Measurements from ENCODE around the gene CXCL14.
A peak's percentile ranks its signal among the peaks of the same experiment; 100 is the strongest.

CXCL14 gene

DNA sequence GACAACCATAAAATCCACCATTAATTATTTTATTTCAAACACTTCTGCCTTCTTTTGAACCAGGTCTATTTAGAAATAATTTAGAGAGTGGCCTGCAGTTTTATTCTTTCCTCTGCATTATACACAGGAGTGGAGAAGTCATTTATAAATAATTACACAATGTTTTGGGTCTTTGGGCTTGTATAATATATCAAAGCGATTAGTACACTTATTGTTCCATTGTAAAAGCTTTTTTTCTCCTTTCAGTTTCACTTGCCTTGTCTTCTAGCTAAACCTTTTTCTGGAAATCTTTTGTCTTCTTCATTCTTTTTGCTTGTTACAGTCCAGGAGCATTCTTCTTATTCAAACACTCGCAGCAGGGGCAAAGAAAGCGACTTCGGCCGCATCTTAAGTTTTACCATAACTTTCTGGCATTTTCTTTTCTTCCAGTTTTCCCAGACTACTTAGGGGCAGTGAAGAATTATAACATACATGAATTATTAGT, 35.7 kb downstream of the CXCL14 start:
- H3K4me3 ChIP-seq (ENCODE audit: low read length): peak overlapping the region; percentile 83
- TF ChIP-seq EZH2 (optimal IDR thresholded peaks at IDR 0.05; ENCODE audit: low read depth, low read length) (no peak), EZH2phosphoT487 (IDR thresholded peaks at IDR 0.05; ENCODE audit: low read length) (no peak)
- TF ChIP-seq, protein P1, sequence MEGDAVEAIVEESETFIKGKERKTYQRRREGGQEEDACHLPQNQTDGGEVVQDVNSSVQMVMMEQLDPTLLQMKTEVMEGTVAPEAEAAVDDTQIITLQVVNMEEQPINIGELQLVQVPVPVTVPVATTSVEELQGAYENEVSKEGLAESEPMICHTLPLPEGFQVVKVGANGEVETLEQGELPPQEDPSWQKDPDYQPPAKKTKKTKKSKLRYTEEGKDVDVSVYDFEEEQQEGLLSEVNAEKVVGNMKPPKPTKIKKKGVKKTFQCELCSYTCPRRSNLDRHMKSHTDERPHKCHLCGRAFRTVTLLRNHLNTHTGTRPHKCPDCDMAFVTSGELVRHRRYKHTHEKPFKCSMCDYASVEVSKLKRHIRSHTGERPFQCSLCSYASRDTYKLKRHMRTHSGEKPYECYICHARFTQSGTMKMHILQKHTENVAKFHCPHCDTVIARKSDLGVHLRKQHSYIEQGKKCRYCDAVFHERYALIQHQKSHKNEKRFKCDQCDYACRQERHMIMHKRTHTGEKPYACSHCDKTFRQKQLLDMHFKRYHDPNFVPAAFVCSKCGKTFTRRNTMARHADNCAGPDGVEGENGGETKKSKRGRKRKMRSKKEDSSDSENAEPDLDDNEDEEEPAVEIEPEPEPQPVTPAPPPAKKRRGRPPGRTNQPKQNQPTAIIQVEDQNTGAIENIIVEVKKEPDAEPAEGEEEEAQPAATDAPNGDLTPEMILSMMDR (IDR thresholded peaks at IDR 0.05; ENCODE audit: low read length): no peak
- peak overlapping the region; percentile 96 for H2AFZ ChIP-seq (ENCODE audit: low read length)
- H3K4me1 ChIP-seq (ENCODE audit: low read length): peaks cover 20% of the 10 kb centered on the region
- H3F3A ChIP-seq (ENCODE audit: insufficient read depth, low read length): peaks cover 15% of the 10 kb centered on the region
- H3K79me2 ChIP-seq (ENCODE audit: low read length): no peaks in the 10 kb centered on the region
- H3K27ac ChIP-seq (ENCODE audit: low read length): no peak overlapping the region; the same call in 1 of the 2 replicates
- H3K9me3 ChIP-seq (replicated peaks; ENCODE audit: insufficient read depth, low read length): no peaks in the 10 kb centered on the region
- H4K20me1 ChIP-seq (ENCODE audit: insufficient read depth, low read length): no peaks in the 10 kb centered on the region
- H3K36me3 ChIP-seq (replicated peaks; ENCODE audit: insufficient read depth, low read length): no peaks in the 10 kb centered on the region
- DNase-seq: peak; percentile 18
- peak overlapping the region; percentile 100 for H3K4me2 ChIP-seq (ENCODE audit: low read depth, low read length)
- H3K27me3 ChIP-seq (replicated peaks; ENCODE audit: insufficient read depth, low read length): no peaks in the 10 kb centered on the region
- H3K9me2 ChIP-seq (replicated peaks; ENCODE audit: insufficient read depth, low read length): no peaks in the 10 kb centered on the region
- H3K9ac ChIP-seq (ENCODE audit: low read length): peak overlapping the region; percentile 72; the same call in 1 of the 2 replicates

DNA sequence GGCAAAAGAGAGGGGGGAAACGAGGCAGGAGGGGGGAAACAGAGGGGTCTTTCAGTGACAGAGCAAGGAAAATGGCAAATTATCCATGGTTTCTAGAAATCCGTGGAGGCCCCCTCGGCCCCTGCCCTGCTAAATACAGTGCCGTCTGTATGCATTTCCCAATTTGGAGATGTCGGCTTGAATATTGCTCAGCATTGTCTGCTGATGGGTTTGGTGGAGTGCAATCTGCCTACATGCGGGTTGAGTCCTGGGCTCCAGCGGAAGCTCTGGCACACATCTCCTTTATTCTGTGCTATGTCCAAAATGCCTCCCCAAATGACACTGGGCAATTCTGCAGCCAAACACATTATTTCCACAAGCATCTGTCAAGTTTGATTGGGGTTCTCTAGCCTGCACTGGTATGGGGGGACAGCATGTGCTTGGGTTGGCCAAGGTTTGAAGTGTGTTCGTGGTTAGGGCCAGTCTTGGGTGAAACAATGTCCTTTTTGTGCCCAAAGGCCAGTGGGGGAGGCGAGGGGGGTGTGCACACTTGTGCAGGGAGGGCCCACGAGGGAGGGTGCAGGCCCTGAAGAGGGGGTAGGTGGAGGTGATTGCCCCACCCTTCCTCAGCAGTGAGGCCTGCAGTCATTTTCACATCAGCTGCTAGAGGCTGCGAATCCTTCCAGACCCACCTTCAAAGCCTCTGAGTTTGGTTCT, 36.8 kb downstream of the CXCL14 start:
- TF ChIP-seq, protein P1 (IDR thresholded peaks at IDR 0.05; ENCODE audit: low read length): no peak
- Histone ChIP-seq H3F3A (ENCODE audit: insufficient read depth, low read length) (peaks cover 8% of the 10 kb centered on the region), H3K9ac (ENCODE audit: low read length) (no peak overlapping the region), H3K4me3 (ENCODE audit: low read length) (no peak overlapping the region), H3K36me3 (replicated peaks; ENCODE audit: insufficient read depth, low read length) (no peaks in the 10 kb centered on the region), H3K4me1 (ENCODE audit: low read length) (peaks cover 9% of the 10 kb centered on the region), H3K79me2 (ENCODE audit: low read length) (no peaks in the 10 kb centered on the region), H3K9me2 (replicated peaks; ENCODE audit: insufficient read depth, low read length) (no peaks in the 10 kb centered on the region), H3K4me2 (ENCODE audit: low read depth, low read length) (peak overlapping the region; percentile 100; the same call in 1 of the 2 replicates), H3K27ac (ENCODE audit: low read length) (no peak overlapping the region), H3K9me3 (replicated peaks; ENCODE audit: insufficient read depth, low read length) (no peaks in the 10 kb centered on the region), H3K27me3 (replicated peaks; ENCODE audit: insufficient read depth, low read length) (no peaks in the 10 kb centered on the region), H2AFZ (ENCODE audit: low read length) (peak overlapping the region; percentile 25; the same call in 1 of the 2 replicates), H4K20me1 (ENCODE audit: insufficient read depth, low read length) (no peaks in the 10 kb centered on the region)
- no peak for DNase-seq

DNA sequence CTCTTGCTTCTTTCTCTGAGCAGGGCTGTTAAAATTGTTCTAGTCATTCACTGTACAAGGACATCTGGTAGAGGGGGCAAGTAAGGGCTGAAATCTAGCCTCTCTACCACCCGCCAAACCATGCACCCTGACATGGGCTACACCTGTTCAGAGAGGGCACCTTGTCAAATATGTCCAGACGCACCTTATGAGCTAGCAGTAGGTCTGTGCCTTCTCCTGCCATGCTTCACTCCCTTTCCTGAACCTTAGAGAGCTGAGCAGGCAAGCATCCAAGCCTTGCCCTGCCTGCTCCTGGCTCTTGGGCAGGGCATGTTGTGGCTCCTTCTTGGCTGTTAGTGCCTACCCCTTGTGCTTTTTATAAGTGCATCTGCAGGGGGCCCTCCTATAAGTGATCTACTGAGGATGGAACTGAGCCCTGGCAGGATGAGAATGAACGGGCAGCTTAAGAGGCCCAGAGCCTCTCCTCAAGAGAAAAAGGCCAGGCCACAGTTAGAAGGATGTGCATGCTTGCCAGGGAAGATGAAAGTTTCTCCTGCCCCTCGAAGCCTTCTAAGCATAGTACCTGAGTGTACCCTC, 39.3 kb downstream of the CXCL14 start:
- no peak overlapping the region for H2AFZ ChIP-seq (ENCODE audit: low read length)
- no peak overlapping the region for H3K4me3 ChIP-seq (ENCODE audit: low read length)
- H3K36me3 ChIP-seq (replicated peaks; ENCODE audit: insufficient read depth, low read length): no peaks in the 10 kb centered on the region
- no peaks in the 10 kb centered on the region for H3K79me2 ChIP-seq (ENCODE audit: low read length)
- peaks cover 6% of the 10 kb centered on the region for H3K4me1 ChIP-seq (ENCODE audit: low read length)
- H3F3A ChIP-seq (ENCODE audit: insufficient read depth, low read length): peaks cover 8% of the 10 kb centered on the region
- no peak overlapping the region for H3K9ac ChIP-seq (ENCODE audit: low read length)
- no peak for DNase-seq
- no peak overlapping the region for H3K27ac ChIP-seq (ENCODE audit: low read length)
- H4K20me1 ChIP-seq (ENCODE audit: insufficient read depth, low read length): no peaks in the 10 kb centered on the region
- no peak overlapping the region for H3K4me2 ChIP-seq (ENCODE audit: low read depth, low read length)
- no peaks in the 10 kb centered on the region for H3K9me3 ChIP-seq (replicated peaks; ENCODE audit: insufficient read depth, low read length)
- peaks cover 2% of the 10 kb centered on the region; the same call in 1 of the 2 replicates for H3K27me3 ChIP-seq (replicated peaks; ENCODE audit: insufficient read depth, low read length)
- TF ChIP-seq EZH2phosphoT487 (IDR thresholded peaks at IDR 0.05; ENCODE audit: low read length): no peak
- TF ChIP-seq EZH2 (optimal IDR thresholded peaks at IDR 0.05; ENCODE audit: low read depth, low read length): no peak
- TF ChIP-seq, protein P1 (IDR thresholded peaks at IDR 0.05; ENCODE audit: low read length): no peak
- no peaks in the 10 kb centered on the region for H3K9me2 ChIP-seq (replicated peaks; ENCODE audit: insufficient read depth, low read length)

All from MM.1S (cell line).